GM18873 (cell line): ENCODE measurements around the gene TSPO.
A peak's percentile ranks its signal among the peaks of the same experiment; 100 is the strongest.

Experiments
- ATAC-seq: cut with Tn5 transposase; IDR thresholded peaks from one replicate; pipeline ENCODE4 v1.9.1; 2021; ENCODE audit warnings: mild to moderate bottlenecking, moderate library complexity, moderate number of reproducible peaks; ENCODE audit not compliant: unreplicated experiment, low FRiP score

TSPO gene

GRCh38 chr22:43174941-43175531 is 23.7 kb downstream of the TSPO start:
- ATAC-seq = no peak

GRCh38 chr22:43176090-43176489 is 24.7 kb downstream of the TSPO start:
- ATAC-seq = no peak

- no peak for ATAC-seq
Measured at GRCh38 chr22:43177479-43177878, 26.1 kb downstream of the TSPO start.

- no peak for ATAC-seq
Measured at GRCh38 chr22:43179146-43179910, 28.0 kb downstream of the TSPO start.

- no peak for ATAC-seq
Measured at GRCh38 chr22:43179911-43180195, 28.5 kb downstream of the TSPO start.

- ATAC-seq = no peak
Measured at GRCh38 chr22:43180670-43181069, 29.3 kb downstream of the TSPO start.

- ATAC-seq = no peak
Measured at GRCh38 chr22:43181321-43182076, 30.1 kb downstream of the TSPO start.

GRCh38 chr22:43182118-43182517 is 30.8 kb downstream of the TSPO start:
- ATAC-seq = no peak

GRCh38 chr22:43182726-43183125 is 31.4 kb downstream of the TSPO start:
- no peak for ATAC-seq

GRCh38 chr22:43183496-43184277 is 32.3 kb downstream of the TSPO start:
- no peak for ATAC-seq

- no peak for ATAC-seq
Measured at GRCh38 chr22:43185860-43186261, 34.5 kb downstream of the TSPO start.

- ATAC-seq = no peak
Measured at GRCh38 chr22:43186272-43187170, 35.2 kb downstream of the TSPO start, which contains the start of gene TTLL12. Gene TTLL12, minus strand, starts transcription at chr22:43187134. Its CDS starts 65 bp downstream, at chr22:43187069.

- peak; percentile 57 for ATAC-seq
Measured at GRCh38 chr22:43187171-43188099, 36.1 kb downstream of the TSPO start.

- no peak for ATAC-seq
Measured at GRCh38 chr22:43188829-43189545, 37.6 kb downstream of the TSPO start.

- ATAC-seq = no peak
Measured at GRCh38 chr22:43191831-43192230, 40.5 kb downstream of the TSPO start.

GRCh38 chr22:43197271-43197941 is 46.0 kb downstream of the TSPO start:
- ATAC-seq = no peak

GRCh38 chr22:43198126-43198525 is 46.8 kb downstream of the TSPO start:
- ATAC-seq = no peak

- ATAC-seq = no peak
Measured at GRCh38 chr22:43198936-43199335, 47.6 kb downstream of the TSPO start.
